Activated CD8-positive, alpha-beta memory T cell treated with anti-CD3 and anti-CD28 coated beads for 1 hour (primary cell): ENCODE results near the gene ORM1.
"Not testable (repeated sequence)": the region's sequence is repeated elsewhere in the genome, so short reads cannot be mapped to it uniquely, and the experiment has no call there.

Experiments used
- DNase-seq, 2 donors: peaks; one replicate each; pipeline ENCODE4 v3.0.0-alpha.2; 2020; ENCODE audit warnings: low read depth in 1 of 2; ENCODE audit errors: extremely low read depth in 1 of 2

The ORM1 gene

DNA sequence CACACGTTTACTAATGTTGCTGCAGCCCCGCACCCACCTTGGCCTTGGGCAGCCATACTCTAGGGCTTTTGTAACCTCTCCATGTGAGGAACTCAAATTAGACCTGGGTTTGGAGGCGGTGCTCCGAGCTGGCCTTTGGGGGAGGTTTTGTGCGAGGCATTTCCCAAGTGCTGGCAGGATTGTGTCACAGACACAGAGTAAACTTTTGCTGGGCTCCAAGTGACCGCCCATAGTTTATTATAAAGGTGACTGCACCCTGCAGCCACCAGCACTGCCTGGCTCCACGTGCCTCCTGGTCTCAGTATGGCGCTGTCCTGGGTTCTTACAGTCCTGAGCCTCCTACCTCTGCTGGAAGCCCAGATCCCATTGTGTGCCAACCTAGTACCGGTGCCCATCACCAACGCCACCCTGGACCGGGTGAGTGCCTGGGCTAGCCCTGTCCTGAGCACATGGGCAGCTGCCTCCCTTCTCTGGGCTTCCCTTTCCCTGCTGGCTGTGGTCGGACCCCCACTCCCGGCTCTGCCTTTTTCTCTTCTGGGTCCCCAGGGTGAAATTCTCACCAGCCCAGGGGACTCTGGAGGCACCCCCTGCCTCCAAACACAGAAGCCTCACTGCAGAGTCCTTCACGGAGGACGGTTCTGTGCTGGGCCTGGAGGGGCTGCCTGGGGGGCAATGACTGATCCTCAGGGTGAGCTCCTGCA is at the start of gene ORM1:
TSS of gene ORM1 (plus strand) at position 268 of the 701 bp plus-strand sequence. CDS start at position 304, 36 bp downstream.
- DNase-seq: not testable (repeated sequence)

DNA sequence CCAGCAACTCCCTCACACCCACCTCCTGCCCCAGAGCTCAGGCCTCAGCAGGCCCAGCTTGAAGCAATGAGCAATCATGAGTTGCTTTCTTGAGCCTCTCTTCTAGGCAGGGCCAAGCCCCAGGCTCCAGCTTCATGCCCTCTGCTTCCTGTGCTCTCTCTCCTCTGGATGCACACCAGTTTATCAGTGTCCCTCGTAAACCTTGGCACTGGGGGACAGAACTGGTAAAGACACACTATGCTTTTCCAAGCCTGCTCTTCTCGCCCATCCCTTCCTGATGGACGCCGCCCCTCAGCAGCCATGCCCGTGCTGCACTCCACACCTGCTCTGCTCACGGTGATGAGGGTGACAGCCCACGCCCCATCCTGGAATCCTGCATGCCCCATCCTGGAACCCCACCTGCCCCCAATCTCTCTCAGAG is 49.4 kb upstream of the ORM1 start:
- no peak for DNase-seq

DNA sequence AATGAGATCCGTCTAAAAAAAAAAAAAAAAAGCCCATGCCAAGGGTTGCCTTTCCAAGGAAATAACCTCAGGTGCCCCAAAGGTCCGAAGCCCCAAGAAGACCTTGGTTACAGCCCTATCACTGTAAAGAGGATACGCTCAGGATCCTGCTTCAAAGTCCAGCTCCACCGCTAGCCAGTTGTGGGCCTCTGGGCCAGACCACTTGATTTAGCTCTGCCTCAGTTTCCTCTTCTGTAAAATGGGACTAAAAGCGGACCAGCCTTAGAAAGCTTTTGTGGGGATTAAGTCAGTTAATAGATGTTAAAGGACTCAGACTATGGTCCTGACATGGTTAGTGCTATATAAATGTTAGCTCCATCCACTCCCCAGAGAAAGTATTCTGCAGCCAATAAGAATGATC is 48.7 kb upstream of the ORM1 start:
- DNase-seq: no peak

DNA sequence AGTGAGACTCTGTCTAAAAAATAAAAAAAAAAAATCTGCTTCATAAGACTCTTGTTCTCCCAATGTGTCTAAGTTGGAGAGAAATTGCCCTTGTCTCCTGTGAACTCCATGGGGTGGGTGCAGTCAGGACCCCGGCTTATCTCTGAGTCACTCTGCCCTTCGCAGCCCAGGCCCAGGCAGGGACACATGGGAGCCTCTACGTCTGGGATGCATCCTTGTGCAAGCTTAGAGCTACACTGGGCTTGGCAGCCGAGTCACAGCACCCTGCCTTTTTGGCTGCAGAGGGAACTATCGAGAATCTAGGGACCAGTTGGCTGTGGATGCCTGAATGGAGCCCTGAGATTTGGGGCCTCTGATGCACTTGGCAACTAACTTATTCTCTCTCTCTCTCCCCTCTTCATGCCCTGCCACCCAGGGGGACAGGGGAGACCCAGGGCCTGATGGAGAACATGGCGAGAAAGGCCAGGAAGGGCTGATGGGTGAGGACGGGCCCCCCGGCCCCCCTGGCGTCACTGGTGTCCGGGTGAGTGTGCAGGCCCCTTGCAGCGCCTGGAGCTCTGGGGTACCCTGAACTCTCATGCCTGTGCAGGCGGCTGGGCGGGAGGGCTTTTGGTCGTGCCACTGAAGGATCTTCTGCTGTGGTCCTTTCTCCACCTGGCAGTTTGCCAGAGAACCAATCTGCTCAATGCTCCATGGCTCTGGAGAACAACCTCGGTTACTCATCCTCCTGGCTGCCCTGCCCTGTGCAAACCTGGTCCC is 47.5 kb upstream of the ORM1 start:
- no peak for DNase-seq

DNA sequence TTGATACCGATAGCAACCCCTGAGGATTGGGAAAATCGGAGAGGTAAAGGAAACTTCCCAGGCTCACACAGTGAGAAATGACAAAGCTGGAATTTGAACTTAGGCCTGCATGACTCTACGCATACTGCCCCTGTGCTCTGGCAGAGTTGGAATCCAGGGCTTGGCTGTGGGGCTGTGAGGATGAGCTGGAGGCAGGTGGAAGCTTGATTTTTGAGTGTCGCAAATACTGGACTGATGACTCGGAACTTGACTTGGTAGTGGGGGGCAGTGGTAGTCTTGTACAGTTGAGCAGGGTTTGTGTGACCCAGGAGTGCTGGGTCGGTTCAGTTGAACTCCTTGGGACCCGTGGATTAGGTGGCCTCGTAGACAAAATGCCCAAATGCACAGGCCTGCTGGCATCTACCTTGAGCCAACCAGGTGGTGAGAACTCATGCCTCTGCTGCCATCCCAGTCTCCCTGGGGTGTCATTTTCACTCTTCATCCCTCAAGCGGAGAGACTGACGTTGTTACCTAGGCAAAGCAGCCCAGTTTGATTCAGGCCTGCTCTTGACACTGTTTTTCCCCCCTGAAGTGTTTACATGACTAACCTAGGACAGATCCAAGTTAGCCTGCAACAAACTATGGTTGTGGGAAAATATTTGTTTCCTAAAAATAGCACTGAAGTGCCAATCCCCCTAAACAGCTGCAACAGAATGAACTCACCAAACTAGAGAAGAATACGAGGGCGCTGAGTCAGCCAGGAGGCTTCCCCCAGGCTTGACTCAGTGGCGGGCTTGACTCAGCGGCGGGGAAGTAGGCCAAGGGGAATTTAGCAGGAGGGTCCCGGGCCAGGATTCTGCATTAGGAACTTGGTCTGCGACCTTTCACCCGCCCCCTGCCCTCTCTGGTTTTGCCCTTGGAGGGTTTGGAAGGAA is 45.7 kb upstream of the ORM1 start:
- no peak for DNase-seq

DNA sequence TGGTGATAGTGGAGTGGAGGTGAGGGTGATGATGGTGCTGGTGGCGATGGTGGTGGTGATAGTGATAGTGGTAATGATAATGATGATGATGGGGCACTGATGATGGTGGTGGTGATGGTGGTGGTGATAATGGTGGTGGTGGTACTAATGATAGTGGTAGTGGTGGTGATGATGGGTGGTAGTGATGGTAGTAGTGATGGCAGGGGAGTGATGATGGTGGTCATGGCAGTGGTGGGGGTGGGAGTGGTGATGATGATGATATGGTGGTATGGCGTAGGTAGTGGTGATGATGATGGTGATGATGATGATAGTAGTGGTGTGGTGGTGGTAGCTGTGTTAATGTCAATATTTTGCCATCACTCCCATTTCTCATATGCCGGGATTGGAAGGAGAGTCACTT is 44.5 kb upstream of the ORM1 start:
- no peak for DNase-seq

DNA sequence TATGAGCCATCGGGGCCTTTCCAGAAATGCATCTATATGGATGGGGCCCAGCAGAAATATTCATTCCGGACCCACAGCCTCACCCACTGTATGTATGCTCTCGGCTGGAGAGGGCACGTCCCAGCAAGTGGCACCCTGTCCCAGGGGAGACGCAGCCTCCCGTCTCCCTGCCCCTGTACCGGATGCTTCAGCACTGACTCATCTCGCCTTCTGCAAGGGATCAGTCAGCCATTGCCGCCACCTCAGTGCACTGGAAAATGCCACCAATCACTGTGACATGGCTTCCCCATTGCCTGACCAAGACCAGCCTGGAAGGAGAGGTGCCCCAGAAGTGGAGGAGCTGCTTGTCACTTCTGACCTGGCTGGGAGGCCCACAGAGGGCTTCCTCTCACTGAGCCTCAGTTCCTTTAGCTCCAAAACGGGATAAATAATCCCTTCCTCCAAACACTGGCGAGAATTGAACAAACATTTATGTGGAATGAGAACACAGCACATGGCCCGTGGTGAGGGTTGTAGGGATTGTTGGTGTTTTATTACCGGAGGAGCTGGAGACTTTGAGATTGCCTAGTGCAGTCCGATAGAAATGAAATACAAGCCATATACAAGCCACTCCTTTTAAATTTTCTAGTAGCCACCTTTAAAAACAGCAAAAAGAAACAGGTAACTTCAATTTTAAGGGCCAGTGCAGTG is 43.9 kb upstream of the ORM1 start:
- DNase-seq: no peak

DNA sequence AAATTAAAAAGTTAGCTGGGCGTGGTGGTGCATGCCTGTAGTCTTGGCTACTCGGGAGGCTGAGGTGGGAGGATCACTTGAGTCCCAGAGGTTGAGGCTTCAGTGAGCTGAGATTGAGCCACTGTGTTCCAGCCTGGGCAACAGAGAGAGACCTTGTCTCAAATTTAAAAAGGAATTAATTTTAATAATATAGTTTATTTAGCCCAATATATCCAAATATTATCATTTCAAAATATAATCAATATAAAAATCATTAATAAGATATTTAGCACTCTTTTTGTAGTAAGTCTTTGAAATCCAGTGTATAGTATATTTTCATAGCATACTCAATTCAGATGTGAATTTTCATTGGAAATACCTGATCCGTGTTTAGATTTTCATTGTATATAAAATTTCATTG is 43.2 kb upstream of the ORM1 start:
- DNase-seq: no peak

DNA sequence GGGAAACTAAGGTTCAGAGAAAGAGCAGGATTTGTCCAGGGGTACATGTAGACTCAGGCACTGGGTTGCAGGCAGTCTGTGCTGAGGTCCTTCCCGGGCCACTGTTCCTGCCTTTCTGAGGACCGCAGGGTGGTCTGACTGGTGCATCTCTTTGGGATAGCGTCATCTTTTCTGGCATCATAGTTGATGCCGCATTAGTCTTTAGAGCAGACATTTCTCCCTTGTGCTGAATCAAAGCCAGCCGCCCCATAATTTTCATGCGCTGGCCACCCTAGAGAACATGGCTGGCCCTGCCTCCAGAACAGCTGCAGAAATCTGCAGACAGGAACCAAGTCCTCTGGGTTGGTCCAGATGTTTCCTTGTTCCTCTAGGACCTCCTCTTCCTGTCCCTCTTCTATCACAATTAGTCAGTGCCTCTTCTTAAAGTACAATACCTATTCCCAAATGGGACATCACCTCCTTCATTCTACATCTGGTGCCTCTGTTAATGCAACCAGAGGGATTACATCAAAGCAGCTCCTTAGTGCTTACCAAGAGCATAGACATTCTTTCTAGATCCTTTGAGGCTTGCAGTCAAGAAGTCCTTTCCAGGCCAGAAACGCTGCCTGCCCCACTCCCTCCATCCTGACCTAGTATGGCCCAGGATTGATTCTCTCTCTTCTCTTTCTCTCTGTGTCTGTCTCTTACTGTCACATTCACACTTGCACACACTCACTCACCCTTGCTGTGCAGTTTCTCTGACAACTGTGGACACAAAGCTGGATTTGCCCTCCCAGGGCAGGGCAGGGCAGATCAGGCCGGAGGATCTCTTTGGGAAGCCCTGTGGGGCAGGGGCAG is 42.0 kb upstream of the ORM1 start:
- DNase-seq: no peak

DNA sequence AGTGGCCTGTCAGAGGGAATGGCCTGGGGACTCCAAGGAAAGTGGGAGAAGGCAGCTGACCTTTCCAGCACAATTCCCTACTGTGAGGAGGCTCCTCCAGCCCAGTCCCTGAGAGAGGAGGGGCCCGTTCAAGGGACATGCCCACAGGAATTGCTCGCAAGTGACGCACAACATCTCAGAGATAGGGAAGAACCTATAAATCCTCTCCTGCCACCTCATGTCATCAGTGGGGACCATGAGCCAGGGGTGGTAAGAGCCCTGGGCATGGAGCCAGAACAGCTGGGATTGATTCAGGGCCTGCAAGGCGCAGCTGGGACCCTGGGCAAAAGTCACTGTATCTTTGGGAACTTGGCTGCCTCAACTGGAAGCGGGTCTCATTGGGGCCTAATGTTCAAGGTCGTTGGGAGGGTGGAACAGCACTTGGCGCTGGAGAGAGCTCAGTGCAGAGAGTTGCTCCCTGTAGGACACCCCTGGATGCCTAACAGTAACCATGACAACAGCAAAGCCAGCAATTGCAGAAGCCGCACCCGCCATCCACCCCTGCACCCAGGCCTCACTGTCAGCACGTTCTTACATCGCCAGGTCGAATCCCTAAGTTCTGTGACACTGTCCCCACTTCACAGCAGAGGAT is 41.3 kb upstream of the ORM1 start:
- no peak for DNase-seq

DNA sequence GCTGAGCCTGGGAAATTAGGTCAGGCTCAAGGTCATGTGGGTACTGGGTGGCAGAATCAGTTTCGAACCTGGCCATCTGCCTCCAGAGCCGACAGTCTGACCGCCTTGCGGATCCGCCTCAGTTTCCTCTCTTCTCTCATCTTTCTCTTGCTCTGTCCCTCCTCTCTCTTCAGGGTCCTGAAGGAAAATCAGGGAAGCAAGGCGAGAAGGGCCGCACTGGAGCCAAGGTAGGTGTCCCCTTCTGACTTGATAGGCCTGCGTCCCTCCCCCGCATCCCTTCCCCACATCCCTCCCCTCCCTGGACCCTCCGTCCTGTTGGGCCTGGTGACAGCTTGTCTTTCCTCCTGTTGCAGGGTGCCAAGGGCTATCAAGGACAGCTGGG is 40.8 kb upstream of the ORM1 start:
- no peak for DNase-seq

DNA sequence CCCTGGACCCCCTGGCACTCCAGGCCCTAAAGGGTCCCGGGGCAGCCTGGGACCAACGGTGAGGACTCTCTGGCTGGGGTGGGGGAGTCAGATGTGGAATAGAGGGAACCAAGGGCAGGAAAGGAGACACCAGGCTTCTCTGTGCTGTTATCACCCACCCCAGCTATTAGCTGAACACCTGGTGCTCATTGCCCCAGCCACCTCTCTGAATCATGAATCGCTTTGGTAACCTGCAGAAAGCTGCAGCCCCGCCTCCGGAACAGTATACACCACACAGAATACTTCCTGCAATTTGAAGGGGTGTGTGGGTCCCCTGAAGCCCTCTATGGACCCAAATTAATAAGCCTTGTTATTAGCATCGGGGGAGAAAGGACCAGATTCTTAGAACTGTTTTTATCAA is 40.4 kb upstream of the ORM1 start:
- DNase-seq: no peak

DNA sequence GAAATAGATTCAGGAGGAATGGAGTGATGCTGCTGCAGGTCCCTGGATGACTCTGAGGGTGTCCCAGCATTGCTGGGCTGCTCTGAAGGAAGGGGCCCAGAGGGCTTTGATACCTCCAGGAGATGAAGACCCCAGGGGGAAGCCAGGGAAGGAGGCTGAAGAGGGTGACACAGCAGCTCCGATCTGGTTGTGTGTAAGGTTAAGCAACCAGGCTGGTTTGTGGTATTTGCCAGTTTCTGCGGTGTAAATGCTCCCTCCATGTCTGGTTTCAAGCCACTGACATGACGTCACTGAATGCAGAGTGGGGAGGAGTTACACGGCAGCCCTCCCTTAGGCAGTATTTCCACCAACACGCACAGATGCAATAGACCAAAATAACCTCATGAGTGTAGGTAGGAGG is 40.0 kb upstream of the ORM1 start:
- DNase-seq: no peak

DNA sequence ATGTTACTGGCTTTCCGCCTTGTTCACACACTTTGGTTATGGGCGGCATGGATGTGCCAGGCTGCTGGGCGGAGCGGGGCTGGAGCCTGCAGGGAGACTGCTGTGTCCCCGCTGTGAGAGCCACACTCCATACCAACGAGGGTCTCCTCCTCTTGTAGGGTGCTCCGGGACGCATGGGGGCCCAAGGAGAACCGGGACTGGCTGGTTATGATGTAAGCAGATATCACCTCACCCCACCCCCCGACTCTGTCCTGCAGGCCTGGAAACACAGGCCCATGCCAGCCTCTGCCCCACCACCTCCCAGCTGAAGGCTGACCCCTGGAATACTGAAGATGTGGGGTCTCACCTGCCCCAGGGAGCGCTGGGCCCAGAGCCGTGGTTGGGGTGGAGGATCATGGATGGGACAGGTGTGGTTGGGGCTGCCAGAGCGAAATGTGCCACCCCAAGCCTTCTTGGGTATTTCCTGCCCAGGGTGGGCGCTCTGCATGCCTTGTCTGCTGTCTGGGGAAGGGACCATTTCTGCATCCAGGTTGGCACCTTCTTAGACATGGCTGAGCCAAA is 39.3 kb upstream of the ORM1 start:
- no peak for DNase-seq

DNA sequence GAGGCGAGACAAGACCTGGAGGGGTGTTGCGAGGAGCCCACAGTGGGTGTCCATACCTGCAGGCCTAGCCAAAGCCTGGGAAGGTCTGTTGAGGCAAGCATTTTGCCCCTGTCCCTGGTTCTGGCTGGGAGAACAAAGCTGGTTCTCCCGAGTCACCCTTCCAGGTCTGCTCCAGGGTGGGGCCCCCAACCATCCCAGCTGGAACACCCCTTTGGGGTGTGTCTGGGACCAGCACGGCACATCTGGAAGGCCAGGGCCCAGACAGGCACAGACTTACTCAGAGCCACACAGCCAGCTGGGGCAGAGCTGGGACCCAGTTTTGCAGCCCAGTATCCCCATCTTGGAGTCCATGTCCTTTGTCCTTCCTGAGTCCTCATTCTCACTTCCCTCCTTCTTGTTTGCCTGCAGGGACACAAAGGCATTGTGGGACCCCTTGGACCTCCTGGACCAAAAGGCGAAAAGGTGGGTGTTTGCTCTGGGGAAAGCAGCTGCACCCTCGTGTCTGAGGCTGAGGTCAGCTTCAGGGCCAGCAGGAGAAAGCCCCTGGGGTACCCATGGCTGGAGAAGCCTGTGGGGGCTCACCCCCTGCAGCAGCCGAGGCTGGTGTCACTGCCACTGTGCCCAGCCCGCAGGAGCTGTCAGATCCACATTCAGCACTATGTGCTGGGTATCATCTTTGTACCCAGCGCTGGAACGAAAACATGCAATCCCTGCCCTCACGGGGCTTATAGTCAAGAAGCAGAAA is 38.4 kb upstream of the ORM1 start:
- no peak for DNase-seq

DNA sequence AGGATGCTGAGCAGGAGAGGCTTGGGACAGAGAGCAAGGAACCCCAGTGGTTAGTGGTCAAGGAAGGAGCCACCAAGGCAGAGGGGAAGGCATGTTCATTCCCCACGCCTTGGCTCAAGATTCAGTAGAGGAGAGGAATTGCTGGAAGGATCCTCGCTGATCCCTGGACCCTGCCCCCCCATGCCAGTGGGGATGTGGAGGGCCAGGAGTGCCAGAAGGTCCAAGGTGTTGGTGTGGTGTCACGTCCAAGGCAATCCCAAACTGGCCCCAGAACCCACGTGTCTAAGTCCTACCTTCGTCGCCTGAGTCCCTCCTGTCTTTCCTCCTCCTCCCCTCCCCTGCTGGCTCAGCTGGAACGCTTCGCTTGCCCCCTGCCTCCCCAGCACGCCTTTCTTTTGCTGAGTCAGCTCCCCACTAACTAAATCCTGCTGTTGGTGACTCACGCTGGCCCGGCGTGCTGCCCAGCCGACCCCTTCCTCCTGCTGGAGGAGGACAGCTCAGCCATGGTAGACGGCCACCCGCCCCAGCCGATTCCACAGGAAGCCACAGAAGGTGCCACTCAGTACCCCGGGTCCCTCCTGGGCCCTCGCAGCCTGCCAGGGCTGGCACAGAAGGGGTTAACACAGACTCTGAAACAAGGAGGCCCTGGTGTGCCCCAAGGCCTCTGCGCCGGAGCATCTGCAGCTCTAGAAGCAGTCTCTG is 37.6 kb upstream of the ORM1 start:
- no peak for DNase-seq

DNA sequence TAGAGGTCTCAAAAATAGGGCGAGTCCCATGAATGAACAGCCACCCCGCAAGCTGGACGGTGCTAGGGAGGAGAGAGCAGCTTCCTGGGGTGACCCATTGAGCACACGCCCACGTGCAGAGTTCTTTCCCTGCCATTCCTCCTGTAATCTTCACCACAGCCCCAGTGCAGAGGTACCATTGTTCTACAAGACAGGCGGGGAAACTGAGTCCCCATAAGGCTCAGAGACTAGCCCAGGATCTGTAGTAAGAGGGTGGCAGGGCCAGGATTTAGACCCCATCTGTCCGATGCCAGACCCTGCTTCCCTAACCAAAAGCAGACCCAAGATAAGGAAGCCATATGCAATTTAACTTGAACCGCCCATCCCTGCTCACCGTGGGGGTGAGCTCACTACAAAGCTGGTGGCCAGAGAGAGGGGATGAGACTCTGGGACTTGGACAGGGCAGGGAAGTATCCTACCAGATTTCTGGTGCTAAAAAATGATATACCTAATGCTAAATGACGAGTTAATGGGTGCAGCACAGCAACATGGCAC is 36.7 kb upstream of the ORM1 start:
- no peak for DNase-seq
